ENCODE measurements around the gene CASP7. TPM values are rescaled to one million over a fixed set of nuclear protein-coding genes. Genes with fewer than 3 reads are reported as not detected.
"Not testable (repeated sequence)": the region's sequence is repeated elsewhere in the genome, so short reads cannot be mapped to it uniquely, and the experiment has no call there.

The CASP7 gene
- polyA plus RNA-seq, 1 donor from 2014 or later: 0.77 TPM

DNA sequence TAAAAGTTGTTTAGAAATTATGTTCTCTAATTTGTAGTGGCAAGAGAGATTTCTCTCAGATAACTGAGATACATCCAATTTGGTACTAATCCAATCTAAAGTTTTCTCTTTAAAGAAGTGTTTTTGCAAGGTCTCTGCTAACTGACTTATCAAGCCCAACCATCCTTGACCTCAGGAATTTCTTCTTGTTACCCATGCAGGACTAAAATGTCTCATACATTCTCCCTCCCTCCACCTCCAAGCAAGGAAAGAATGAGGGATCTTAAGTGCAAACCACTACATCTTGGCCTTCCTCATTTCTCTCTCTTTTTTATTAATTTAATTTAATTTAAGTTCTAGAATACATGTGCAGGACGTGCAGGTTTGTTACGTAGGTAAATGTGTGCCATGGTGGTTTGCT is 28.7 kb upstream of the CASP7 start:
- no peaks in the 10 kb centered on the region for H3K36me3 ChIP-seq (ENCODE audit: insufficient read depth, low read length)
- H3K27ac ChIP-seq (ENCODE audit: low read length): no peak overlapping the region
- H3K9me2 ChIP-seq (ENCODE audit: insufficient read depth, low read length): no peaks in the 10 kb centered on the region
- no peaks in the 10 kb centered on the region for H3K79me2 ChIP-seq (replicated peaks; ENCODE audit: insufficient read depth, low read length)
- TF ChIP-seq MXI1 (conservative IDR thresholded peaks at IDR 0.05; ENCODE audit: poor library complexity, severe bottlenecking) (no peak), SMC3 (conservative IDR thresholded peaks at IDR 0.05; ENCODE audit: poor library complexity) (no peak), TAF1 (IDR thresholded peaks at IDR 0.05; ENCODE audit: low read depth) (no peak), EZH2 (IDR thresholded peaks at IDR 0.05; ENCODE audit: borderline replicate concordance, insufficient read depth, low read length, poor library complexity, severe bottlenecking) (no peak), POLR2AphosphoS5 (IDR thresholded peaks at IDR 0.05) (no peak), EP300 (conservative IDR thresholded peaks at IDR 0.05; ENCODE audit: poor library complexity, severe bottlenecking) (no peak), RAD21 (conservative IDR thresholded peaks at IDR 0.05) (no peak)
- TF ChIP-seq, protein P1, sequence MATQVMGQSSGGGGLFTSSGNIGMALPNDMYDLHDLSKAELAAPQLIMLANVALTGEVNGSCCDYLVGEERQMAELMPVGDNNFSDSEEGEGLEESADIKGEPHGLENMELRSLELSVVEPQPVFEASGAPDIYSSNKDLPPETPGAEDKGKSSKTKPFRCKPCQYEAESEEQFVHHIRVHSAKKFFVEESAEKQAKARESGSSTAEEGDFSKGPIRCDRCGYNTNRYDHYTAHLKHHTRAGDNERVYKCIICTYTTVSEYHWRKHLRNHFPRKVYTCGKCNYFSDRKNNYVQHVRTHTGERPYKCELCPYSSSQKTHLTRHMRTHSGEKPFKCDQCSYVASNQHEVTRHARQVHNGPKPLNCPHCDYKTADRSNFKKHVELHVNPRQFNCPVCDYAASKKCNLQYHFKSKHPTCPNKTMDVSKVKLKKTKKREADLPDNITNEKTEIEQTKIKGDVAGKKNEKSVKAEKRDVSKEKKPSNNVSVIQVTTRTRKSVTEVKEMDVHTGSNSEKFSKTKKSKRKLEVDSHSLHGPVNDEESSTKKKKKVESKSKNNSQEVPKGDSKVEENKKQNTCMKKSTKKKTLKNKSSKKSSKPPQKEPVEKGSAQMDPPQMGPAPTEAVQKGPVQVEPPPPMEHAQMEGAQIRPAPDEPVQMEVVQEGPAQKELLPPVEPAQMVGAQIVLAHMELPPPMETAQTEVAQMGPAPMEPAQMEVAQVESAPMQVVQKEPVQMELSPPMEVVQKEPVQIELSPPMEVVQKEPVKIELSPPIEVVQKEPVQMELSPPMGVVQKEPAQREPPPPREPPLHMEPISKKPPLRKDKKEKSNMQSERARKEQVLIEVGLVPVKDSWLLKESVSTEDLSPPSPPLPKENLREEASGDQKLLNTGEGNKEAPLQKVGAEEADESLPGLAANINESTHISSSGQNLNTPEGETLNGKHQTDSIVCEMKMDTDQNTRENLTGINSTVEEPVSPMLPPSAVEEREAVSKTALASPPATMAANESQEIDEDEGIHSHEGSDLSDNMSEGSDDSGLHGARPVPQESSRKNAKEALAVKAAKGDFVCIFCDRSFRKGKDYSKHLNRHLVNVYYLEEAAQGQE (IDR thresholded peaks at IDR 0.05; ENCODE audit: borderline replicate concordance): no peak
- TF ChIP-seq, protein P2, sequence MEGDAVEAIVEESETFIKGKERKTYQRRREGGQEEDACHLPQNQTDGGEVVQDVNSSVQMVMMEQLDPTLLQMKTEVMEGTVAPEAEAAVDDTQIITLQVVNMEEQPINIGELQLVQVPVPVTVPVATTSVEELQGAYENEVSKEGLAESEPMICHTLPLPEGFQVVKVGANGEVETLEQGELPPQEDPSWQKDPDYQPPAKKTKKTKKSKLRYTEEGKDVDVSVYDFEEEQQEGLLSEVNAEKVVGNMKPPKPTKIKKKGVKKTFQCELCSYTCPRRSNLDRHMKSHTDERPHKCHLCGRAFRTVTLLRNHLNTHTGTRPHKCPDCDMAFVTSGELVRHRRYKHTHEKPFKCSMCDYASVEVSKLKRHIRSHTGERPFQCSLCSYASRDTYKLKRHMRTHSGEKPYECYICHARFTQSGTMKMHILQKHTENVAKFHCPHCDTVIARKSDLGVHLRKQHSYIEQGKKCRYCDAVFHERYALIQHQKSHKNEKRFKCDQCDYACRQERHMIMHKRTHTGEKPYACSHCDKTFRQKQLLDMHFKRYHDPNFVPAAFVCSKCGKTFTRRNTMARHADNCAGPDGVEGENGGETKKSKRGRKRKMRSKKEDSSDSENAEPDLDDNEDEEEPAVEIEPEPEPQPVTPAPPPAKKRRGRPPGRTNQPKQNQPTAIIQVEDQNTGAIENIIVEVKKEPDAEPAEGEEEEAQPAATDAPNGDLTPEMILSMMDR (IDR thresholded peaks at IDR 0.05; ENCODE audit: poor library complexity, severe bottlenecking): no peak
- H3K9ac ChIP-seq (ENCODE audit: low read length): no peak overlapping the region
- H3K9me3 ChIP-seq (ENCODE audit: low read length): no peaks in the 10 kb centered on the region
- H3K4me2 ChIP-seq (ENCODE audit: low read length): no peak overlapping the region
- no peak overlapping the region for H3K4me3 ChIP-seq (ENCODE audit: low read length)
- no peaks in the 10 kb centered on the region for H4K20me1 ChIP-seq (ENCODE audit: insufficient read depth)
- H3K27me3 ChIP-seq (ENCODE audit: insufficient read depth, low read depth, low read length): no peaks in the 10 kb centered on the region
- no peak overlapping the region for H2AFZ ChIP-seq (ENCODE audit: low read depth, low read length)
- H3F3A ChIP-seq (ENCODE audit: insufficient read depth, low read length, poor library complexity, severe bottlenecking): no peaks in the 10 kb centered on the region

DNA sequence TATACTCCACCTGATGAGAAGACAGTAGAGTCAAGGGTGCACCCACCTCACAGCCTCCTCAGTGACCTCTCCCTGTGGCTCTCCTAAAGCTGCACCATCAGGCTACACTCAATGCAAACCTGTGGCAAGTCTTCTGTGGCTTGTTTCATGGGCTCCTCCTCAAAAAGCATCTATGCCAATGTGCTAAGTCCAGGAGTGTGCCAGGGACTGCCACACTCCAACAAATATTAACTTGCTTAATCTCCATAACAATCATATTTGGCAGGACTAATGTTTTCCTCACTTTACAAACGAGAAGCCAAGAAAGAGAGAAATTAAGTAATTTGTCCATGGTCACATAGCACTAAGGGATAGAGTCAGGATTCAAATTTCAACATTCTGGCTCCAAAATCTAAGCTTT is 27.8 kb upstream of the CASP7 start:
- Histone ChIP-seq H3K79me2 (replicated peaks; ENCODE audit: insufficient read depth, low read length) (no peaks in the 10 kb centered on the region), H2AFZ (ENCODE audit: low read depth, low read length) (no peak overlapping the region), H3K9me2 (ENCODE audit: insufficient read depth, low read length) (no peaks in the 10 kb centered on the region), H3K36me3 (ENCODE audit: insufficient read depth, low read length) (no peaks in the 10 kb centered on the region), H3K4me3 (ENCODE audit: low read length) (no peak overlapping the region), H3K27me3 (ENCODE audit: insufficient read depth, low read depth, low read length) (no peaks in the 10 kb centered on the region), H4K20me1 (ENCODE audit: insufficient read depth) (no peaks in the 10 kb centered on the region), H3K27ac (ENCODE audit: low read length) (no peak overlapping the region), H3F3A (ENCODE audit: insufficient read depth, low read length, poor library complexity, severe bottlenecking) (no peaks in the 10 kb centered on the region), H3K4me2 (ENCODE audit: low read length) (no peak overlapping the region), H3K9ac (ENCODE audit: low read length) (no peak overlapping the region), H3K9me3 (ENCODE audit: low read length) (no peaks in the 10 kb centered on the region)
- TF ChIP-seq SMC3 (conservative IDR thresholded peaks at IDR 0.05; ENCODE audit: poor library complexity) (no peak), EZH2 (IDR thresholded peaks at IDR 0.05; ENCODE audit: borderline replicate concordance, insufficient read depth, low read length, poor library complexity, severe bottlenecking) (no peak), RAD21 (conservative IDR thresholded peaks at IDR 0.05) (no peak), MXI1 (conservative IDR thresholded peaks at IDR 0.05; ENCODE audit: poor library complexity, severe bottlenecking) (no peak), EP300 (conservative IDR thresholded peaks at IDR 0.05; ENCODE audit: poor library complexity, severe bottlenecking) (no peak), TAF1 (IDR thresholded peaks at IDR 0.05; ENCODE audit: low read depth) (no peak), POLR2AphosphoS5 (IDR thresholded peaks at IDR 0.05) (no peak)
- TF ChIP-seq, protein P1 (IDR thresholded peaks at IDR 0.05; ENCODE audit: borderline replicate concordance): no peak
- TF ChIP-seq, protein P2 (IDR thresholded peaks at IDR 0.05; ENCODE audit: poor library complexity, severe bottlenecking): no peak

DNA sequence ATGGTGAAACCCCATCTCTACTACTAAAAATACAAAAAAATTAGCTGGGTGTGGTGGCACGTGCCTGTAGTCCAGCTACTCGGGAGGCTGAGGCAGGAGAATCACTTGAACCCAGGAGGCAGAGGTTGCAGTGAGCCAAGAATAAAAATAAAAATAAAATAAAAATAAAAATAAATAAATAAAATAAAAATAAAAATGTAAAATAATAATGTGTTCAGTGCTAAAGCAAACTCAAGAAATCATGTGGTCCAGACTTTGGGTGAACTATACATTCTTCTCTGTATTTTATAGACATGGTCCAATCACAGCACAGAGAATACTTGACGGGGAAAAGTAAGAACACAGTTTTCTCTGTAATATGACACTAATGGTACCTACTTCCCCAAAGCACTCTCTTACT is 27.3 kb upstream of the CASP7 start:
- not testable (repeated sequence) for H3K27me3 ChIP-seq (ENCODE audit: insufficient read depth, low read depth, low read length); H3K36me3 ChIP-seq (ENCODE audit: insufficient read depth, low read length); H3K9me3 ChIP-seq (ENCODE audit: low read length); H3K4me3 ChIP-seq (ENCODE audit: low read length); H2AFZ ChIP-seq (ENCODE audit: low read depth, low read length); H3K9me2 ChIP-seq (ENCODE audit: insufficient read depth, low read length); H3K27ac ChIP-seq (ENCODE audit: low read length); H4K20me1 ChIP-seq (ENCODE audit: insufficient read depth); H3K79me2 ChIP-seq (replicated peaks; ENCODE audit: insufficient read depth, low read length); H3K4me2 ChIP-seq (ENCODE audit: low read length); H3K9ac ChIP-seq (ENCODE audit: low read length); H3F3A ChIP-seq (ENCODE audit: insufficient read depth, low read length, poor library complexity, severe bottlenecking)
